Left cardiac atrium (tissue), 2 donors: ENCODE data around the gene OFD1. TPM values are rescaled to one million over a fixed set of nuclear protein-coding genes. Genes with fewer than 3 reads are reported as not detected.

Source experiments
- total RNA-seq, 2 donors: library from RNA; stranded (reverse); fragmentation: NEBNext Ultra II Directional; extraction: Animal tissue kit (Norgen Biotek cat#: 25700); gene quantifications; one replicate each; pipeline ENCODE4 v1.2.1, GENCODE V29; 2021
- donor health status: DM: no; HTN: yes; CAD: no; lungs with severe emphysema.
- donor health status: DM: yes; HTN: yes; CAD: no.

OFD1 gene
- total RNA-seq, 2 donors from 2014 or later = 9.3 TPM

Other genes with a start within 250 kb of the OFD1 start
- under 1 TPM in 1 of 2 donors, not detected in 1; 0.13 TPM for gene EGFL6, start 165.1 kb upstream of the OFD1 start, total RNA-seq
- 1 to 10 TPM; 2.9 to 5.4 TPM for gene TCEANC, start 81.6 kb upstream of the OFD1 start, total RNA-seq
- gene RAB9A, start 45.6 kb upstream of the OFD1 start, total RNA-seq = 10 to 100 TPM; 21.4 to 25.2 TPM
- gene TRAPPC2, start 128 bp upstream of the OFD1 start, total RNA-seq = 1 to 10 TPM; 8.9 to 9.1 TPM
- gene GPM6B, start 82.3 kb downstream of the OFD1 start, total RNA-seq = 1 to 10 TPM; 6.4 to 7.1 TPM